B cell (primary cell): Measurements from ENCODE around the gene THOC7. TPM values are rescaled to one million over a fixed set of nuclear protein-coding genes. Genes with fewer than 3 reads are reported as not detected.

Source experiments
- ATAC-seq: fragments of 200-7000 bp; cut with Tn5 transposase; one replicate; pipeline ENCODE4 v1.10.0; 2021; ENCODE audit warnings: low read depth, mild to moderate bottlenecking, moderate number of reproducible peaks, moderate library complexity
- CTCF ChIA-PET: fragments of 350-600 bp; sonication (Branson Sonifier 250); formaldehyde crosslinking; loops from one replicate; lab custom pipeline; 2021; ENCODE audit warnings: antibody characterized with exemption, inconsistent platforms; lab: Charles Lee
- POLR2A ChIA-PET: fragments of 350-600 bp; sonication (Branson Sonifier 250); formaldehyde crosslinking; loops from one replicate; lab custom pipeline; 2021; ENCODE audit warnings: antibody characterized with exemption; lab: Charles Lee
- DNase-seq: peaks from one replicate; pipeline ENCODE4 v3.0.0; 2013
- H2AFZ ChIP-seq: 2 replicates; pipeline ENCODE4 v1.6.1; 2012; ENCODE audit warnings: mild to moderate bottlenecking, low read depth, low read length; ENCODE audit not compliant: insufficient read depth, poor library complexity, severe bottlenecking
- H3K27ac ChIP-seq, 2 donors: 1 replicate in 1 of 2; 2 replicates in 1 of 2; pipeline ENCODE4 v1.5.1; 2012 to 2013; ENCODE audit warnings: low read length in 2 of 2, mild to moderate bottlenecking in 2 of 2, moderate library complexity in 1 of 2
- H3K27me3 ChIP-seq, 4 experiments: fragments of 200-600 bp in 1 of 4; sonication (generic) in 1 of 4; replicated peaks in 1 of 4; 1 replicate in 2 of 4; 2 replicates in 2 of 4; pipeline versions ENCODE4 v1.6.1 to v1.7.0; 2013 to 2016; ENCODE audit warnings: low read length in 3 of 4, mild to moderate bottlenecking in 2 of 4, mixed read lengths in 1 of 4, moderate library complexity in 1 of 4; ENCODE audit not compliant: insufficient read depth in 4 of 4, control insufficient read depth in 3 of 4; ENCODE audit errors: control extremely low read depth in 1 of 4
- H3K36me3 ChIP-seq, 2 experiments: replicated peaks in 1 of 2; 1 replicate in 1 of 2; 2 replicates in 1 of 2; pipeline versions ENCODE4 v1.6.1 to v1.7.1; 2013; ENCODE audit warnings: low read length in 1 of 2; ENCODE audit not compliant: insufficient read depth in 2 of 2, control insufficient read depth in 1 of 2; ENCODE audit errors: control extremely low read depth in 1 of 2, extremely low read depth in 1 of 2
- H3K4me1 ChIP-seq, 2 donors: fragments of 200-600 bp in 1 of 2; sonication (generic) in 1 of 2; 1 replicate in 1 of 2; 2 replicates in 1 of 2; pipeline versions ENCODE4 v1.5.1 to v1.6.1; 2013 to 2017; ENCODE audit warnings: low read length in 2 of 2; ENCODE audit not compliant: control insufficient read depth in 2 of 2, insufficient read depth in 2 of 2
- H3K4me2 ChIP-seq: replicated peaks from 2 replicates; pipeline ENCODE3; 2012; ENCODE audit warnings: mild to moderate bottlenecking, low read depth, low read length; ENCODE audit not compliant: poor library complexity, severe bottlenecking
- H3K4me3 ChIP-seq, 5 experiments: fragments of 200-600 bp in 1 of 5; sonication (generic) in 1 of 5; 1 replicate in 3 of 5; 2 replicates in 2 of 5; pipeline versions ENCODE4 v1.5.1 to v1.7.0; 2011 to 2016; ENCODE audit warnings: low read length in 4 of 5, mild to moderate bottlenecking in 4 of 5, low read depth in 2 of 5, control low read depth in 1 of 5, moderate library complexity in 1 of 5; ENCODE audit not compliant: insufficient read depth in 1 of 5; ENCODE audit errors: control extremely low read depth in 1 of 5, extremely low read depth in 1 of 5
- H3K79me2 ChIP-seq: fragments of 200-600 bp; sonication (generic); one replicate; pipeline ENCODE4 v1.6.0; 2016; ENCODE audit warnings: low read length; ENCODE audit not compliant: control insufficient read depth, insufficient read depth
- H3K9ac ChIP-seq: fragments of 200-600 bp; sonication (generic); 2 replicates; pipeline ENCODE4 v1.6.1; 2017; ENCODE audit warnings: mild to moderate bottlenecking, low read length, moderate library complexity
- H3K9me3 ChIP-seq, 3 donors: one replicate each; pipeline versions ENCODE4 v1.6.1 to v1.7.1; 2013; ENCODE audit warnings: low read length in 2 of 3; ENCODE audit not compliant: control insufficient read depth in 2 of 3, insufficient read depth in 1 of 3; ENCODE audit errors: control extremely low read depth in 1 of 3
- H4K20me1 ChIP-seq: 2 replicates; pipeline ENCODE4 v1.6.0; 2012; ENCODE audit warnings: mild to moderate bottlenecking, low read length; ENCODE audit not compliant: insufficient read depth, control insufficient read depth, poor library complexity, severe bottlenecking
- H3K27ac Mint-ChIP-seq: one replicate; pipeline ENCODE4 v1.8.0; 2021; ENCODE audit warnings: mixed read lengths
- H3K27me3 Mint-ChIP-seq: one replicate; pipeline ENCODE4 v1.8.0; 2021; ENCODE audit warnings: mixed read lengths
- H3K4me1 Mint-ChIP-seq: one replicate; pipeline ENCODE4 v1.8.0; 2021; ENCODE audit warnings: mixed read lengths
- H3K4me3 Mint-ChIP-seq: one replicate; pipeline ENCODE4 v1.8.0; 2021; ENCODE audit warnings: mixed read lengths
- H3K9me3 Mint-ChIP-seq: one replicate; pipeline ENCODE4 v1.8.0; 2022; ENCODE audit warnings: mixed read lengths; ENCODE audit not compliant: insufficient read depth
- CTCF ChIP-seq: fragments of 200-600 bp; IDR thresholded peaks from one replicate; pipeline ENCODE4 v1.8.0; 2022; ENCODE audit warnings: antibody characterized with exemption, mild to moderate bottlenecking
- EZH2 ChIP-seq: IDR thresholded peaks from 2 replicates; pipeline ENCODE4 v1.6.1; 2012; ENCODE audit warnings: borderline replicate concordance, low read depth, mild to moderate bottlenecking, moderate library complexity, low read length; ENCODE audit not compliant: insufficient read depth, poor library complexity, severe bottlenecking
- WGBS: methylation state at CpG from one replicate; pipeline ENCODE4 v1.1.5; 2013; ENCODE audit warnings: missing lambda C conversion rate; ENCODE audit not compliant: insufficient coverage; 5-methylcytosine and 5-hydroxymethylcytosine counted together
- intact Hi-C: fragments of 100-400 bp; cut with micrococcal nuclease; formaldehyde crosslinking; loops from one replicate; pipeline ENCODE4 v1.10.0; 2022
- polyA plus RNA-seq: library from polyadenylated mRNA; depleted of rRNA; stranded (reverse); fragments of >200 nt; gene quantifications from 2 replicates; pipeline ENCODE4 v1.2.3, GENCODE V29; 2012
- total RNA-seq, 2 donors: library from RNA; stranded (reverse); fragments of 120-200 nt in 1 of 2; gene quantifications; 1 replicate in 1 of 2; 2 replicates in 1 of 2; pipeline versions ENCODE4 v1.2.3 to v1.2.4, GENCODE V29; 2013 to 2022

THOC7 gene
- total and polyA plus RNA-seq, 2 donors (not counting 1 experiment from before 2014, with no cell fraction given), result 17.5 to 30.5 TPM

DNA sequence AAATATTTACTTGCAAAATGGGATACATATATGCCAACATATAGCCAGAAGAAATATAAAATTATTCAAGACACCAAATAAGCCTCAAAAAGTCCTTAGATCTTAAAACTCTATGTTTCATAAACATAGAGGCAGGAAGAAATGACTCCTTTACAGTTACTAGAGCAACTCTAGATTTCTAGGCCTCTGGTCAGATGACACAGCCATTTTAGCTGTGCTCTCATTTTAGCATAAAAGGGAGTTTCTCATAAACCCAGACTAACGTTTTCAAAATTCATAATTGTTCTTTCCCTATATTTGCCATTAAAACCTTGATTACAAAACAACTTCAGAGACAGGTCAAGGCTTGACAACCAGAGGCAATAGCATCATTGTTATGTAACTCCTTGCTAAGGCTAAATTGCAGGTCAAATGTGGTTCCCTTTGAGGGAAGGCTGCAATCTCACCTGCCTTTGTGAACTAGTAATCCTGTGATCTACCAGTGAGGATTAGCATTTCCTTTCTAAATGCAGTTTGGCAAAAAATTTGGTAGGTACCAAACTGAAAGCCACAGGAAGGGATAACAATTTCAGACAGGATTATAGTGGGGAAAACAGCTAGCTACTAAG is 8.2 kb downstream of the THOC7 start:
- Histone ChIP-seq H3K79me2 (peaks cover 24% of the 10 kb centered on the region), H3K9me3 (no peaks in the 10 kb centered on the region), H3K36me3 (no peaks in the 10 kb centered on the region), H4K20me1 (no peaks in the 10 kb centered on the region), H3K4me1 (no peaks in the 10 kb centered on the region), H3K4me3 (no peak overlapping the region), H3K27ac (no peak overlapping the region), H3K27me3 (no peaks in the 10 kb centered on the region), H2AFZ (no peak overlapping the region), H3K9ac (no peak overlapping the region), H3K4me2 (no peak overlapping the region)
- 40% methylated on average over 1 of the region's 1 CpG for WGBS
- DNase-seq, result no peak
- H3K27ac Mint-ChIP-seq, result no peak overlapping the region
- CTCF ChIA-PET, result no interaction called here
- H3K27me3 Mint-ChIP-seq, result no peaks in the 10 kb centered on the region
- no peaks in the 10 kb centered on the region for H3K9me3 Mint-ChIP-seq
- POLR2A ChIA-PET, result no interaction called here
- TF ChIP-seq CTCF (no peak), EZH2 (no peak)
- intact Hi-C loops, result no loop called here
- H3K4me3 Mint-ChIP-seq, result no peak overlapping the region
- peaks cover 11% of the 10 kb centered on the region for H3K4me1 Mint-ChIP-seq
- ATAC-seq, result no peak

DNA sequence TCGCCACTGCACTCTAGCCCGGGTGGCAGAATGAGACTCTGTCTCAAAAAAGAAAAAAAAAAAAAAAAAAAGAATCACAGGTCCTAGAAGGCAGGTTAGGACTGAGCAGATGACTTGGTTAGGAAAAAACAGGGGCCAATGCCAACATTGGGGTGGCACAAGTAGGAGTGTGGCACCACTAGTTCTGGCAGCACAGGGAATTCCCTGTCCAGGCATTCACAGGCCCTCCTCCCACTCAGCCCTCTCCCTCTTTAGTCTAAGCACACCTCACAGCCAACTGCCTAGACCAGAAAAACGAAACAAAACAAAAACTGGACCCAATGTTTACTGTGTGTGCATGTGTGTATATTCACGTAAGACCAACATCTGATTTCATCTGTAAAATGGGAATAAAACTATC is 10.5 kb downstream of the THOC7 start:
- no peaks in the 10 kb centered on the region for H3K9me3 ChIP-seq
- Mint-ChIP-seq H3K9me3 (no peaks in the 10 kb centered on the region), H3K4me1 (peaks cover 3% of the 10 kb centered on the region), H3K4me3 (no peak overlapping the region), H3K27ac (no peak overlapping the region), H3K27me3 (no peaks in the 10 kb centered on the region)
- peaks cover 34% of the 10 kb centered on the region for H3K79me2 ChIP-seq
- no peak overlapping the region for H3K9ac ChIP-seq
- DNase-seq, result no peak
- H3K27me3 ChIP-seq, result no peaks in the 10 kb centered on the region
- ChIA-PET POLR2A (no interaction called here), CTCF (interaction anchor here (0.6 kb wide), 1 partner anchor 131 kb away, joined by 3 read pairs; no protein-coding TSS in a partner anchor)
- no CpG with 5 or more reads among the region's 4 CpGs for WGBS
- no peaks in the 10 kb centered on the region for H3K36me3 ChIP-seq
- intact Hi-C loops, result no loop called here
- no peak overlapping the region for H3K4me3 ChIP-seq
- no peak overlapping the region for H3K4me2 ChIP-seq
- no peaks in the 10 kb centered on the region for H3K4me1 ChIP-seq
- H4K20me1 ChIP-seq, result no peaks in the 10 kb centered on the region
- H3K27ac ChIP-seq, result no peak overlapping the region
- no peak for ATAC-seq
- TF ChIP-seq EZH2, result no peak
- TF ChIP-seq CTCF, result no peak
- H2AFZ ChIP-seq, result no peak overlapping the region
